Subcutaneous adipose tissue (tissue), 4 donors: ENCODE measurements around the gene BNIP5. TPM values are rescaled to one million over a fixed set of nuclear protein-coding genes. Genes with fewer than 3 reads are reported as not detected.

Source experiments
- total RNA-seq, 4 donors: library from RNA; depleted of rRNA; stranded (reverse); fragments of >200 nt; gene quantifications; one replicate each; pipeline ENCODE4 v1.1.0, GENCODE V29; 2016
- TF ChIP-seq, protein P1 (sequence below): fragments of 450-650 bp; IDR thresholded peaks from one replicate; pipeline ENCODE4 v1.5.1; 2016; ENCODE audit warnings: low read depth, mild to moderate bottlenecking, control low read depth, antibody characterized with exemption, moderate library complexity

BNIP5 gene
- total RNA-seq, 4 donors from 2014 or later, result not detected

DNA sequence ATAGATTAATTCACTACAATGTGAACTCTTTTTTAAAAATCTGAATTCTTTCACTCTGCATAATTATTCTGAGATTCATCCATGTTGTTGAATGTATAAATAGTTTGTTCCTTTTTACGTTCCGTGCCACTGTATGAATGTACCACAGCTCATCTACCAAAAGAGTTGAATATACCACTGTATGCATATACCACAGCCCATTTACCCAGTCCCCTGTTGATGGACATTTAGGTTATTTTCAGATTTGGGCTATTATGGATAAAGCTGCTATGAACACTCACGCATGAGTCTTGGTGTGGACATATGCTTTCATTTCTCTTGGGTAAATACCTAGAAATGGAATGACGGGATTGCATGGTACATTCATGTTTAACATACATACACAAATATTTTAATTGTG is 38.7 kb downstream of the BNIP5 start:
- TF ChIP-seq, protein P1, sequence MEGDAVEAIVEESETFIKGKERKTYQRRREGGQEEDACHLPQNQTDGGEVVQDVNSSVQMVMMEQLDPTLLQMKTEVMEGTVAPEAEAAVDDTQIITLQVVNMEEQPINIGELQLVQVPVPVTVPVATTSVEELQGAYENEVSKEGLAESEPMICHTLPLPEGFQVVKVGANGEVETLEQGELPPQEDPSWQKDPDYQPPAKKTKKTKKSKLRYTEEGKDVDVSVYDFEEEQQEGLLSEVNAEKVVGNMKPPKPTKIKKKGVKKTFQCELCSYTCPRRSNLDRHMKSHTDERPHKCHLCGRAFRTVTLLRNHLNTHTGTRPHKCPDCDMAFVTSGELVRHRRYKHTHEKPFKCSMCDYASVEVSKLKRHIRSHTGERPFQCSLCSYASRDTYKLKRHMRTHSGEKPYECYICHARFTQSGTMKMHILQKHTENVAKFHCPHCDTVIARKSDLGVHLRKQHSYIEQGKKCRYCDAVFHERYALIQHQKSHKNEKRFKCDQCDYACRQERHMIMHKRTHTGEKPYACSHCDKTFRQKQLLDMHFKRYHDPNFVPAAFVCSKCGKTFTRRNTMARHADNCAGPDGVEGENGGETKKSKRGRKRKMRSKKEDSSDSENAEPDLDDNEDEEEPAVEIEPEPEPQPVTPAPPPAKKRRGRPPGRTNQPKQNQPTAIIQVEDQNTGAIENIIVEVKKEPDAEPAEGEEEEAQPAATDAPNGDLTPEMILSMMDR, result no peak

DNA sequence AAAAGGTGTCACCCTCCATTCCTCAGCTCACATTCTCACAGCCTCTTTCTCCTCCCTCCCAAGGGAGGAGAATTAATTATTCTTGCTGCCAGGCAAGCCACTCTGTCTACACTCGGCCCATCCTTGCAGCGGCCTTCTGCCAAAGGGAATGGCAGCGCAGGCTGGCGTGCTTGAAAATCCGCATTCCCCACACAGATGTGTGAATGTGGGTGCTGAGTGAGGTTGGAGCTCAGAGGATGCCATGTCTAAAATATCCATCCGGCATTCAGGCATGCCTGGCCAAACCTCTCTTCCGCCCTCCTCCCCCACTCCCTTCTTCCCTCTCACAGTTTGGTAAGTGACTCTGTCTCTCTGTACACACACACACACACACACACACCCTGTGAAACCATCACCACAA is 39.2 kb downstream of the BNIP5 start:
- TF ChIP-seq, protein P1, result no peak

DNA sequence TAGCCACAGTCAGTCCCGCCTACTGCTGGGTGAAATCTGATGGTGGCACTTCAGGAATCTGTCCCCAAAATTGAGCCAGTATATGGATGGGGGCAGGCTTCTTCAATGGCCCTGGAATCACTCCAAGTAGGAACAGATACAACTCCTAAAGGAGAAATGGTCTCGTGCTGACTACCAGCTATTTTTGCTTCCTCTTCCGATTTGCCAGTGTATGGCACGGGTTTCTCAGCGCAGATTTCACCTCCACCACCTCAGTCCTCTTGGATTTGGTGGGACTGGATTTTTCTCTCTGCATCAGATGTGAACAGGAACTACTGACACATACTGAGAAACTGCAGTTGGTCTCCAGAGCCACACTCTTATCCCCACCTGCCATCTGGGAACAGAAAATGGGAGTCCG is 39.6 kb downstream of the BNIP5 start:
- TF ChIP-seq, protein P1, result no peak

DNA sequence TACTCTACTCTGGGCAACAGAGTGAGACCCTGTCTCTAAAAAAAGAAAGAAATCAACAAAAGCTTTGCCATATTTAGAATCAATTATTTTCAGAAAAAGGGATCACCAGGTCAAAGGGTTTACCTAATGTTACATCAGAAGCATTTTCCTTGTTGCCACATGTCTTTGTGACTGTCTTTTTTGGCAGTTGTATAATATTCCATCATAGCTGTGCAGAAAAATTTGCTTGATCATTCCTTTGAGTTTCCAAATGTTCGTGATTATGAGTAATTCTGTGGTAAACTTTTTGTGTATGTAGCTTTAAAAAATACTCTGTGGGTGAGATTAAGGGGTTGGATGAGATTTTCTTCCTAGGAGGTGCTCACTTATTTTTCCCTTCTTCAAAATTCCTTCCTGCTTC is 40.4 kb downstream of the BNIP5 start:
- TF ChIP-seq, protein P1, result no peak

DNA sequence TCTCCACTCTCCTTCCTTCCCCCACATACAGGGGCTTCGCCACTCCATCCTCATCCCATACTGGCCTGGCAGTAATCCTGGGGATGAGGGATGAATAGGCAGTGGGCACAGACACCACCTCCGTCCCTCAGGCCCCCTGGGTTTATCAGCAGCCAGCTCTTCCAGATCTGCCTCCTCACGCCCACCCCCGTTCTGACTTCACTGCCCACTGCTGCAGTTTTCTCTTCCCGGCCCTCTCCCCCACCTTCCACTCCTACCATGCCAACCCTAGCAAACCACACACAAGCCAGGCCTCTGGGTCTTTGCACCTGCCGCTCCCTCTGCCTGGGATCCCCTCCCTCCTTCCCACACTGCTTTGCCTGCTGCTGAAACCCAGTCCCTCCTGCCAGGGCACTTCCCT is 44.5 kb downstream of the BNIP5 start:
- TF ChIP-seq, protein P1, result no peak

DNA sequence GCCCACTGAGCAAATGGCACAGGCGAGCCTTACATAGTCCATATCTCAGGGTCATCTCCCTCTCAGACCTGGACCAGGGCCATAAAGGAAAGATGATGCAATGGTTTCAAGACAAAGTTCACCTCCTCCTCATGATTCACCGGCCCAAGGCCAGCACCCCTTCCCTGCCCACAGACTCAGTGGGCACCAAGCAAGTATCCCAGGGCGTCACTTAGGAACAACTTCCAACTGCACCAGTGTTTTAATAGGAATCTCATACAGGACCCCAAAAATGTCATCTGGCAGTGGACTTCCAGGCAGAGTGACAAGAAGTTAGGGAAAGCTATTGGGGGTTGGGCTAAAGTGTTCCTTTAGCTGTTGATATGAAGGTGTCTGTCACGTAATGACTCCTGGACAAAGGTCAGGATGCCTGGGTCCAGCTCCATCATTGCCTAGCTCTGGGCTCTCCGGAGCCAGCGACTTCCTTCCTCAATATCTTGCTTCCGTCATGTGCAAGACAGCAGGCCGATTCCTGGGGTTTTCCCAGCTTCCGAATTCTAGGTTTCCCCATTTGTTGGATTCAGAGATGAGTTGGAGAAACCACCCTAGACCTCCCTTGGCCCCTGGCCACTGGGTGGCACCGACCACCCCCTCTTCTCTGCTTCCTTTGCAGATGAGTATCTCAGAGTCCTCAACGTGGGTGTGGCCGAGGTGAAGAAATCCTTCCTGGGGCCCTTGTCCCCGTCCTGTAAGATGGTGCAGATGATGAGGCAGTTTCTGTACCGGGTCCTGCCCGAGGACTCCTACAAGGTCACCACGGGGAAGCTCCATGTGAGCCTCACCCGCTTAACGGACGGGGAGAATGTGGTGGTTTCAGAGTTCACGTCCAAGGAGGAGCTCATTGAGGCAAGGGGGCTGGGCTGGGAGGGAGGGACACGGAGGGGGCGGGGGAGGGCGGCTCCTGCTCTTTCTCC is 45.7 kb downstream of the BNIP5 start:
- TF ChIP-seq, protein P1, result no peak

DNA sequence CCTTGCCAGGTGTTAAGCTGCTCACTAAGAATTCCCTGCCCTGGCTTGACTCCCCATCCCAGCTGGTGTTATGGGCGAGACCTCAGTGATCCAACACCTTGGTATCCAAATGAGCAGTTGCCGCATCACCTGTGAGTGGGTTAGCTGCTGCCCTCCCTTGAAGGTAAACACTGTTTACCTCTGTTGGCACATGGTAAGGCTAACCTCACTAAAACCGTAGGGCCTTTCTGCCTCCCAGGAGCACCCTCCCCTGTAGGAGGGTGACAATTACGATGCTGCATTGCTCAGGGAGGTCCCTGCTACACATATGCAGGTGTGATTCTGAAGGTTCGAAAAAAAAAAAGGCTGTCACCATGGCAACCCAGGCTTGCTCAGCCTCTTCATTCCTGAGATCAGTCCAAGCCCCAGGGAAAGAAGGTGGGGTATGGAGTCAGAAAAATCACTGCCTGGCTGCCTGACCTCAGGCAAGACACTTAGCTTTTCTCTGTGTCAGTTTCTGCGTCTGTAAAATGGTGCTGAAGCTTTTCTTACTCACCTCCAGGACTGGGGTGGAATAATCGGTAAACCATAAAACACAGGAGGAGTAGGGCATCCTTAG is 47.3 kb downstream of the BNIP5 start:
- TF ChIP-seq, protein P1, result no peak
